HepG2 (cell line): Measurements from ENCODE around the gene IRS1. TPM values are rescaled to one million over a fixed set of nuclear protein-coding genes. Genes with fewer than 3 reads are reported as not detected.

Experiments used
- DMTF1 ChIP-seq: sonication (generic); formaldehyde crosslinking; IDR thresholded peaks from 2 replicates; pipeline ENCODE4 v1.4.0; 2020; ENCODE audit warnings: mild to moderate bottlenecking, missing genetic modification reagents
- HNRNPK ChIP-seq: fragments of 200-400 bp; formaldehyde crosslinking; IDR thresholded peaks from 2 replicates; pipeline ENCODE4 v1.6.1; 2018; ENCODE audit warnings: low read length, low read depth, moderate library complexity, mild to moderate bottlenecking; ENCODE audit not compliant: poor library complexity, severe bottlenecking
- MBD4 ChIP-seq: IDR thresholded peaks from 2 replicates; pipeline ENCODE4 v1.6.1; 2012; ENCODE audit warnings: low read length, inconsistent platforms, borderline replicate concordance
- MED13 ChIP-seq: sonication (generic); formaldehyde crosslinking; IDR thresholded peaks from 2 replicates; pipeline ENCODE4 v1.5.0; 2020; ENCODE audit warnings: missing genetic modification reagents
- MIER2 ChIP-seq: IDR thresholded peaks from 2 replicates; pipeline ENCODE4 v1.6.1; 2016; ENCODE audit warnings: missing biosample characterization, missing genetic modification reagents
- NR2F2 ChIP-seq: IDR thresholded peaks from 2 replicates; pipeline ENCODE4 v1.6.1; 2012; ENCODE audit warnings: low read depth, inconsistent platforms, borderline replicate concordance
- RBAK ChIP-seq: sonication (generic); formaldehyde crosslinking; IDR thresholded peaks from 2 replicates; pipeline ENCODE4 v1.5.1; 2020; ENCODE audit warnings: mild to moderate bottlenecking, missing genetic modification reagents
- REPIN1 ChIP-seq: sonication (generic); formaldehyde crosslinking; IDR thresholded peaks from 2 replicates; pipeline ENCODE4 v1.8.0; 2022; ENCODE audit warnings: missing genetic modification reagents, low read depth, mild to moderate bottlenecking, borderline replicate concordance
- SATB2 ChIP-seq: sonication (generic); formaldehyde crosslinking; IDR thresholded peaks from 2 replicates; pipeline ENCODE4 v1.5.0; 2020; ENCODE audit warnings: missing genetic modification reagents
- SNAPC2 ChIP-seq: sonication (generic); formaldehyde crosslinking; IDR thresholded peaks from 2 replicates; pipeline ENCODE4 v1.8.1; 2022; ENCODE audit warnings: mild to moderate bottlenecking, missing genetic modification reagents
- STAT6 ChIP-seq: sonication (generic); formaldehyde crosslinking; IDR thresholded peaks from 2 replicates; pipeline ENCODE4 v1.4.0; 2020; ENCODE audit warnings: missing genetic modification reagents, mild to moderate bottlenecking, borderline replicate concordance
- TBP ChIP-seq: sonication (generic); formaldehyde crosslinking; IDR thresholded peaks from 2 replicates; pipeline ENCODE4 v1.5.0; 2020; ENCODE audit warnings: missing genetic modification reagents
- TCF7 ChIP-seq: sonication (generic); IDR thresholded peaks from 2 replicates; pipeline ENCODE4 v1.6.1; 2016; ENCODE audit warnings: antibody characterized with exemption, low read depth
- TFDP1 ChIP-seq: IDR thresholded peaks from 2 replicates; pipeline ENCODE4 v1.6.1; 2016; ENCODE audit warnings: missing compliant biosample characterization, missing genetic modification reagents, borderline replicate concordance
- TIGD3 ChIP-seq: sonication (generic); formaldehyde crosslinking; IDR thresholded peaks from 2 replicates; pipeline ENCODE4 v1.5.1; 2020; ENCODE audit warnings: mild to moderate bottlenecking, missing genetic modification reagents, borderline replicate concordance
- USF2 ChIP-seq, 2 experiments: sonication (generic) in 1 of 2; formaldehyde crosslinking in 1 of 2; IDR thresholded peaks; 2 replicates each; pipeline versions ENCODE4 v1.5.1 to v1.6.1; 2011 to 2020; ENCODE audit warnings: borderline replicate concordance in 1 of 2, low read depth in 1 of 2, low read length in 1 of 2, mild to moderate bottlenecking in 1 of 2, missing genetic modification reagents in 1 of 2, moderate library complexity in 1 of 2
- ZNF749 ChIP-seq: sonication (generic); formaldehyde crosslinking; IDR thresholded peaks from 2 replicates; pipeline ENCODE4 v1.8.0; 2022; ENCODE audit warnings: mild to moderate bottlenecking, missing genetic modification reagents, moderate library complexity, borderline replicate concordance
- polyA plus RNA-seq, 8 experiments: library from polyadenylated mRNA; depleted of rRNA in 3 of 8; stranded (reverse) in 7 of 8; unstranded in 1 of 8; fragments of >200 nt; fragmentation: Illumina TruSeq in 4 of 8; extraction: Trizol in 4 of 8; gene quantifications; 2 replicates each; pipeline versions ENCODE4 v1.2.1 to v1.2.3, GENCODE V29; 2011 to 2016; ENCODE audit warnings: low read depth in 4 of 8, missing spikeins in 1 of 8, mixed read lengths in 1 of 8; ENCODE audit not compliant: insufficient read depth in 1 of 8
- total RNA-seq, 5 experiments: library from RNA; depleted of rRNA; stranded (reverse); fragments of >200 nt; fragmentation: Illumina TruSeq; extraction: Trizol; gene quantifications; 2 replicates each; pipeline ENCODE4 v1.2.3, GENCODE V29; 2016; ENCODE audit warnings: low read depth in 1 of 5

The IRS1 gene
- total and polyA plus RNA-seq, 2 of the 13 experiments (the other 11 are each of a cell fraction or from before 2014, with no cell fraction given): 8.7 to 9.0 TPM

GRCh38 chr2:226799976-226800940 is 638 bp upstream of the IRS1 start (continued):
- peak; percentile 63; the same call in 1 of the 2 replicates for TF ChIP-seq STAT6 (CRISPR knock-in tag)
- TF ChIP-seq REPIN1: peak; percentile 84
- TF ChIP-seq RBAK (CRISPR knock-in tag): peak; percentile 89
- peak; percentile 97 for TF ChIP-seq SNAPC2 (CRISPR knock-in tag)
- TF ChIP-seq USF2 (IDR thresholded peaks at IDR 0.05; ENCODE audit: low read depth, low read length): no peak
- no peak; the same call in 1 of the 2 replicates for TF ChIP-seq USF2 (CRISPR knock-in tag; IDR thresholded peaks at IDR 0.05; ENCODE audit: borderline replicate concordance)
- no peak for TF ChIP-seq HNRNPK
- peak; percentile 38; the same call in 1 of the 2 replicates for TF ChIP-seq SATB2 (CRISPR knock-in tag)
- TF ChIP-seq MIER2: peak; percentile 86; the same call in 1 of the 2 replicates
- TF ChIP-seq TCF7: peak; percentile 95
- peak; percentile 98 for TF ChIP-seq NR2F2
- TF ChIP-seq ZNF749 (CRISPR knock-in tag): peak; percentile 81; the same call in 1 of the 2 replicates
- TF ChIP-seq TFDP1: peak; percentile 4; the same call in 1 of the 2 replicates
- TF ChIP-seq MBD4: peak; percentile 95
- peak; percentile 89 for TF ChIP-seq MED13
- TF ChIP-seq TBP (CRISPR knock-in tag): 0 out of 2 replicates have a peak, but pooled peaks have one; percentile 20
- TF ChIP-seq TIGD3 (CRISPR knock-in tag): no peak
- no peak for TF ChIP-seq DMTF1
